T follicular helper cell (primary cell): ENCODE measurements around the gene SCAPER.

Experiments used
- DNase-seq: peaks from one replicate; pipeline ENCODE4 v3.0.0-alpha.2; 2020; ENCODE audit warnings: low read depth

The SCAPER gene

DNA sequence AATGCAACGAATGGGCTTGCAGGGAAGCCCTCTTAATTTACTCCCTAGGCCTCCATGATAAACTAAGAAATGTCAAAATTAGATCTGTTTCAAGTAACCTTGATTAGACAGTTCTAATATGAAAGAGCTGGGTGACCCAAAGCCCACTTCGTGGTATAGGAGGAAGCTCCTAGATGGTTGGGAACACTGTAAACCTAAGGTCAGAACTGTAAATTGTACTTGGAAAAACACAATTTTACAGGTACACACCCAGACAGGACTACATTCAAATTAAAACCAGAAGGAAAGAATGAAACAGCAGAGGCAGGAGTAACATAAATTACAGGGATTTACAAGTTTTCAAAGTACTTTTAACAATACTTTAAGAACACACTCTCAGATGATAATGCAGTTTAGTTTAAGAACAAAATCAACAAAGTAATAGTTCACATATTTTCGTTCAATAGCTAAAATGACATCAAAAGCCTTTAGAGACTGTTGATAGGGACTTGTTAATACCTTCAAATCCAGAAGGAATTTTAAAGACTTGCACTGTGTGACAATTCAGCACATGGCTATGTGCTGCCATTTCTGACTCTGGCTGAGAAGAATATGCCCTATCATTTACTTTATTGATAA, 550.2 kb downstream of the SCAPER start:
- no peak for DNase-seq

- DNase-seq = no peak
Observed at GRCh38 chr15:76353903-76354302, 551.2 kb downstream of the SCAPER start.

GRCh38 chr15:76353023-76353577, 552.0 kb downstream of the SCAPER start:
- no peak for DNase-seq

GRCh38 chr15:76349301-76350070, 555.7 kb downstream of the SCAPER start:
- no peak for DNase-seq

DNA sequence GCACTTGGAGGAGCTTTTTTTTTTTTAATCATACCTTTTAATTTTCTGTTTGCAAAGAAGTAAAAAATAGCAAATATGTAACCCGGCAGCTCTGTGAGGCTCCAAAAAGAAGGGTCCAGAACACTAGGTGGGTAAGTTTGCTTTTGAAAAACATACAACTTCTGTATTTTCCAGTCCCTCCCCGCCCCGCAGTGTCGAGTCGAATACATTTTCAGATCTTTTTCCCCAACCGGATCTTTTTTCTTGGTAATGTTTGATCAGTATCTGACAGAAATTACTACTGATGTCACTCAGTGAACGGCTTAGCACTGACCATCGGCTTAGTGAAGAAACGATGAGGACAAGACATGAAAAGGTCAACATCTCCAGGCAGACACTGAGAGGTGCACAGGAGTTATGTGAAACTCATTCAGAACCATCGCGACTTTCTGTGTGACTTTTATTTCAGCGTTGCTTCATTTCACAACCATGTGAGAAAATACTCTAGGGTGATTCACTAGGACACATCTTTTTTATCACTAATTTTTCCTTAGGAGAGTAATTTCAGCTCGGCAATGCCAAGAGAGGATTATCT, 557.6 kb downstream of the SCAPER start:
- DNase-seq = no peak

GRCh38 chr15:76346669-76347481, 558.3 kb downstream of the SCAPER start:
- no peak for DNase-seq

- no peak for DNase-seq
Observed at GRCh38 chr15:76345880-76346668, 559.1 kb downstream of the SCAPER start.

GRCh38 chr15:76345583-76345879, 559.6 kb downstream of the SCAPER start:
- DNase-seq = no peak

DNA sequence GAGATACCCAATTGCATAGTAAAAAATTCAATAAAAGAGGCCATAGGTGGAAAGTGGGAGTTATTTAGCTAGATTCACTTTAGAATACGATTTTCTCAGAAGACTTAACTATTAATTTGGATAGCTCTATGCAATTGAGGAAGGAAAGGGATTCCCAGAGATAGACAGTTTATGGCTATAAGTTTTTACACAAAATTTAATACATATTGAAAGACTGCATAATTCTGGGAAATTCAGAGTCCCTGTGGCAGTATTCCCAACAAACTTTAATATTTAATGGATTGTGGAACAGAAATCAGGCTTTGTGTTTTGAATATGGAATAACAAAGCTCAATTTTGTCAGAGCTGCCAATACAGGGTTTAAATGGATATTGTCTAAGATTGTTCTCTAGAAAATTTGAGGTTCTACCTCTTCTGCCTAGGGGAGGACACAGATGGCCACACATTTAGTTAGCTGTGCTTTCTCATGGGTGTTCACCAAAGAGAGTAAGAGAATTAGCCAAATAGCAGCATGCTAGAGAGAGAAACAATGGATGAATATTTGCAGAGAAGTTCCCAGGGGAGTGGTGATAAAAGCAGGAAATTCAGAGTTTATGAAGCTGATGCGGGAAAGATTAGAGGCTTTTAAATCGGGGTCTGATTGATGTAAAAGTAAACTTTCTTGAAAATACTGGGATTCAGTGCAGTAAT, 560.1 kb downstream of the SCAPER start:
- DNase-seq = no peak

- no peak for DNase-seq
Observed at GRCh38 chr15:76343313-76343996, 561.7 kb downstream of the SCAPER start.

- DNase-seq = no peak
Observed at GRCh38 chr15:76342382-76343201, 562.5 kb downstream of the SCAPER start.

DNA sequence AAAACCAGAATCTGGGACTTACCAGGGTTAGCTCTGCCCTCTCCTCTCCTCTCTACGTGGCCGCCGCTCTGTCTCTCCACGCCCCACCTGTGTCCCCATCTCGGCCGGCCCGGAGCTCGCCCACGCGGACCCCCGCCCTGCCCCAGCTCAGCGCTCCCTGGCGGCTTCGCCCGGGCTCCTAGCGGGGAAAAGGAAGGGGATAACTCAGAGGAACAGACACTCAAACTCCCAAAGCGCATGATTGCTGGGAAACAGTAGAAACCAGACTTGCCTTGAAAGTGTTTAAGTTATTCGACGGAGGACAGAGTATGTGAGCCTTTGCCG, 563.1 kb downstream of the SCAPER start:
- DNase-seq = no peak

GRCh38 chr15:76341366-76342057, 563.6 kb downstream of the SCAPER start:
- DNase-seq = no peak

DNA sequence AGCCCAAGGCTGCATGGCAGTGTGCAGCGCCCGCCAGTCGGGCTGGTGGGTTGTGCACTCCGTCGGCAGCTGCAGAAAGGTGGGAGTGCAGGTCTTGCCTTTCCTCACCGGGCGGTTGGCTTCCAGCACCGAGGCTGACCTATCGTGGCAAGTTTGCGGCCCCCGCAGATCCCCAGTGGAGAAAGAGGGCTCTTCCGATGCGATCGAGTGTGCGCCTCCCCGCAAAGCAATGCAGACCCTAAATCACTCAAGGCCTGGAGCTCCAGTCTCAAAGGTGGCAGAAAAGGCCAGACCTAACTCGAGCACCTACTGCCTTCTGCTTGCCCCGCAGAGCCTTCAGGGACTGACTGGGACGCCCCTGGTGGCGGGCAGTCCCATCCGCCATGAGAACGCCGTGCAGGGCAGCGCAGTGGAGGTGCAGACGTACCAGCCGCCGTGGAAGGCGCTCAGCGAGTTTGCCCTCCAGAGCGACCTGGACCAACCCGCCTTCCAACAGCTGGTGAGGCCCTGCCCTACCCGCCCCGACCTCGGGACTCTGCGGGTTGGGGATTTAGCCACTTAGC, 564.3 kb downstream of the SCAPER start:
- no peak for DNase-seq

- no peak for DNase-seq
Observed at GRCh38 chr15:76340198-76340802, 564.8 kb downstream of the SCAPER start.

GRCh38 chr15:76339305-76340197, 565.6 kb downstream of the SCAPER start:
- no peak for DNase-seq
